Fibroblast of villous mesenchyme (primary cell): ENCODE measurements around the gene PRKCI. TPM values are rescaled to one million over a fixed set of nuclear protein-coding genes. Genes with fewer than 3 reads are reported as not detected.
A peak's percentile ranks its signal among the peaks of the same experiment; 100 is the strongest.

ENCODE experiments used
- DNase-seq: peaks from one replicate; pipeline ENCODE4 v3.0.0-alpha.2; 2010; ENCODE audit warnings: low read depth
- H3K4me3 ChIP-seq: 2 replicates; pipeline ENCODE4 v1.5.1; 2011; ENCODE audit warnings: low read depth, mild to moderate bottlenecking, low read length
- total RNA-seq: library from RNA; depleted of rRNA; stranded (reverse); fragments of >200 nt; gene quantifications from 2 replicates; pipeline ENCODE4 v1.2.3, GENCODE V29; 2012
- TF ChIP-seq, protein P1 (sequence below): IDR thresholded peaks from 2 replicates; pipeline ENCODE4 v1.5.1; 2012; ENCODE audit warnings: low read depth, mild to moderate bottlenecking, low read length; ENCODE audit not compliant: insufficient read depth

The PRKCI gene
- total RNA-seq, 1 donor = 98.4 TPM

- DNase-seq = peak; percentile 20
- TF ChIP-seq, protein P1, sequence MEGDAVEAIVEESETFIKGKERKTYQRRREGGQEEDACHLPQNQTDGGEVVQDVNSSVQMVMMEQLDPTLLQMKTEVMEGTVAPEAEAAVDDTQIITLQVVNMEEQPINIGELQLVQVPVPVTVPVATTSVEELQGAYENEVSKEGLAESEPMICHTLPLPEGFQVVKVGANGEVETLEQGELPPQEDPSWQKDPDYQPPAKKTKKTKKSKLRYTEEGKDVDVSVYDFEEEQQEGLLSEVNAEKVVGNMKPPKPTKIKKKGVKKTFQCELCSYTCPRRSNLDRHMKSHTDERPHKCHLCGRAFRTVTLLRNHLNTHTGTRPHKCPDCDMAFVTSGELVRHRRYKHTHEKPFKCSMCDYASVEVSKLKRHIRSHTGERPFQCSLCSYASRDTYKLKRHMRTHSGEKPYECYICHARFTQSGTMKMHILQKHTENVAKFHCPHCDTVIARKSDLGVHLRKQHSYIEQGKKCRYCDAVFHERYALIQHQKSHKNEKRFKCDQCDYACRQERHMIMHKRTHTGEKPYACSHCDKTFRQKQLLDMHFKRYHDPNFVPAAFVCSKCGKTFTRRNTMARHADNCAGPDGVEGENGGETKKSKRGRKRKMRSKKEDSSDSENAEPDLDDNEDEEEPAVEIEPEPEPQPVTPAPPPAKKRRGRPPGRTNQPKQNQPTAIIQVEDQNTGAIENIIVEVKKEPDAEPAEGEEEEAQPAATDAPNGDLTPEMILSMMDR = no peak
- H3K4me3 ChIP-seq = no peak overlapping the region
Measured at GRCh38 chr3:170277833-170278580, 55.8 kb downstream of the PRKCI start.

DNA sequence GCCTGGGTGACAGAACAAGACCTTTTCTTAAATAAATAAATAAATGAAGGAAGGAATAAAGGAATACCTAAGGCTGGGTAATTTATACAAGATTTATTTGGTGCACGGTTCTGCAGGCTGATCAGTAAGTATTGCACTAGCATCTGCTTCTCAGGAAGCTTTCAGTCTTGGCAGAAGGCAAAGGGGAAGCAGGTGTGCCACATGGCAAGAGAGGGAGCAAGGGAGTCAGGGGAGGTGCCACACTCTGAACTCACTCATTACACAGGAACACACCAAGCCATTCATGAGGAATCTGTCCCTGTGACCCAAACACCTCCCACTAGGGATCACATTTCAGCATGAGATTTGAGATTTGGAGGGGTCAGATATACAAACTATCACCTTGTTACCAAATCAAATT lies 56.4 kb downstream of the PRKCI start:
- no peak overlapping the region for H3K4me3 ChIP-seq

GRCh38 chr3:170290194-170290593 lies 68.0 kb downstream of the PRKCI start:
- H3K4me3 ChIP-seq = no peak overlapping the region
- no peak for DNase-seq
- TF ChIP-seq, protein P1 = no peak

More for the DNA sequence above, 56.4 kb downstream of the PRKCI start:
- no peak for DNase-seq
- TF ChIP-seq, protein P1 = no peak

GRCh38 chr3:170295586-170295985 lies 73.4 kb downstream of the PRKCI start:
- TF ChIP-seq, protein P1 = no peak
- no peak overlapping the region for H3K4me3 ChIP-seq
- no peak for DNase-seq

DNA sequence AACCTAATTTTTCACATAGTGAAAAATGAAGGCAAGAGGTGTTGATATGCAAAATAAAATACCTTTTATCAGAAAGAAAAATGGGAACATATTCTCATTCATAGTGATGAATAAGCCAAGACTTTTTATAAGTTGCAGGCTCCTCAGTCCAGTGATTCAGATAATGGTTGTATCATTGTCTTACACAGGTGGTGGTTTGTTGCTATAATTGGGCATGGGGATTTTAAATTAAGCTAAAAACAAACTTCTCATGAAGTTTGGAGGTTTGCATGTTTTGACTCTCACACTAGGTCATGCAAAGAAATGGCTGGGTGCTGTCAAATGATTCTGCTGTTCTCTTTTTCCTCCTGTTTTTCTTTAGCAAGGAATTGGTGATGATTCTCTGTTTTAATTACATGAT lies 74.5 kb downstream of the PRKCI start:
- TF ChIP-seq, protein P1 = no peak
- H3K4me3 ChIP-seq = no peak overlapping the region
- no peak for DNase-seq

DNA sequence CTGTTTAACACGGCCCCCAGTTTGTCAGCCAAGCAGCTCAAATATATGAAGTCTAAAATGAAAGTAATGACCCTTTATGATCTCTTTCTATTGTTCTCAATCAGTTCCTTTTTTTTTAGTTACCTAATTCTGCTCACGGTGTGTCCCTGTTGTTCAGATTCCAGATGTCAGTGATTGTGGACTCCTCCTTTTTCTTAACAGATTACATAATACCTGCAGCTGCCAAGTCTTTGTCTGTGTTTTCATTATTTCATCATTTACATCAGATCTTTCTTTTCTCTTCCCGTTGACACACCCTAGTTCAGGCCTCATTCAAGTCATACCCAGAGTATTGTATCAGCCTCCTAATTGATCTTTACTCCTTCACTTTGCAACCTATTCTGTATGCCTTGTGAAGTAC lies 79.2 kb downstream of the PRKCI start:
- DNase-seq = peak; percentile 51
- TF ChIP-seq, protein P1 = no peak
- H3K4me3 ChIP-seq = no peak overlapping the region

GRCh38 chr3:170302008-170302407 lies 79.8 kb downstream of the PRKCI start:
- DNase-seq = no peak
- TF ChIP-seq, protein P1 = no peak

More at GRCh38 chr3:170302008-170302407, 79.8 kb downstream of the PRKCI start:
- no peak overlapping the region for H3K4me3 ChIP-seq
